Adipose tissue (tissue), 3 donors: ENCODE measurements around the gene PTGIS. TPM values are rescaled to one million over a fixed set of nuclear protein-coding genes. Genes with fewer than 3 reads are reported as not detected.

Experiments used
- H3K27ac ChIP-seq: one replicate; pipeline ENCODE4 v1.5.1; 2013; ENCODE audit warnings: low read depth, low read length
- WGBS, 3 donors: extraction: QIAGEN DNeasy Blood & Tissue Kit; methylation state at CpG; one replicate each; pipeline ENCODE4 v1.1.7; 2013; 5-methylcytosine and 5-hydroxymethylcytosine counted together
- polyA plus RNA-seq, 3 donors: library from polyadenylated mRNA; stranded (reverse); fragments of 200-250 nt; gene quantifications; one replicate each; pipeline ENCODE4 v1.2.3, GENCODE V29; 2013
- donor health status: healthy with polysubstance abuse.
- donor health status: Bipolar disorder and iron deficiency.
- donor health status: healthy.

The PTGIS gene
- polyA plus RNA-seq, 3 donors: 2.0 to 79.7 (median 15.9) TPM

- 94 to 97% (median 95%) methylated on average over 4 of the region's 4 CpGs for WGBS, 3 donors
- H3K27ac ChIP-seq: no peak overlapping the region
Observed at GRCh38 chr20:49599746-49600113, 31.8 kb upstream of the PTGIS start.

DNA sequence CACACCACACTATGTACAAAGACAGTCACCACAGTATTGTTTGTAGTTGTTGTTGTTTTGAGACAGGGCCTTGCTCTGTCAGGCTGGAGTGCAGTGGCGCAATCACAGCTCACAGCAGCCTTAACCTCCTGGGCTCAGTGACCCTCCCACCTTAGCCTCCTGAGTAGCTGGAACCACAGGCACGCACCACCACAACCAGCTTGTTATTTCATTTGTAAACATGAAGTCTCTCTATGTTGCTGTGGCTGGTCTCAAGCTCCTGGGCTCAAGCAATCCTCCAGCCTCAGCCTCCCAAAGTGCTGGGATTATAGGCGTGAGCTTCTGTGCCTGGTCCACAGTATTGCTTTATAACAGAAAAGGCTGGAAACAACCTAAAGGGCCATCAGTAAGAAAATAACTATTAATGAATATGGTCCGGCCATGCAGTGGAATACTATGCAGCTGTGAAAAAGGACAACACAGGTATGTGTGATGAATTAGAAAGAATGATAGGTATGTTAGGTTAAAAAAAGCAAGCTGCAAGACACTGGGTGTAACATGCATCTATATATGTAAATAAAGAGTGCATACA lies 30.0 kb upstream of the PTGIS start:
- WGBS, 3 donors: 83 to 100% (median 98%) methylated on average over 4 of the region's 4 CpGs
- H3K27ac ChIP-seq: no peak overlapping the region

DNA sequence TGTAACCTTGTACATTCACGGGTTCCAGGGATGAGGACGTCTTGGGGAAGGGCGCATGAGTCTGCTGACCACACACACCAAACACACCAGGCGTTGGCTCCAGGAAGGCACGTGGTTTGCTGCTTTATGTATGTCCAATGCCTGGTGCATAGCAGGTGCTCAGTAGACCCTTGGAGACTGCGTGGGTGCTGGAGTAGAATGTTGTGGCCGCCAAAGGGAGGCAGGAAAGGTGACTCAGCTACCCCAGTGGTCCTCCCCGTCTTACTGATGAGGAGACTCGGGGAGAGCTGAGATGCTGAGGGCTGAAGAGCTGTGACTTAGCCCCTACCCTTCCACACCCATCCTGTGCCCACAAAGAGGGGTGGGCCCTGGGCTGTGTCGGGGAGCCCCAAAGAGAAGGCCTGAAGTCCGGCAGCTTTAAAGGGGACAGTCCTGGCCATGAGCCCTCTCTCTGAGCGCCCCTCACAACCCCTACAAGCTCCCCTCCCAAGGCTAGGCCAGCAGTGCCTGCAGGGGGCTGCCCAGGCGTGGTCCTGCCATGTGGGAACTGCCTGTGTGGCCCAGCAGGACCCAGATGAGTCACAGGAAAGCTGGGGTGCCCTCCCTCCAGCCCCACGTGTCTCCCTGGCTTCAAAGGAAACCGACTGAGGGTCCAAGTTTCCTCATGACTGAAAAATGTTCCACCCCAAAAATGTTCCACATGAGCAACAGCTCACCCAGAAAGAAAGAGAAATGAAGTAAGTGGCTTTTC lies 28.0 kb upstream of the PTGIS start:
- WGBS, 3 donors: 64 to 75% (median 66%) methylated on average over 15 of the region's 15 CpGs
- H3K27ac ChIP-seq: no peak overlapping the region

- WGBS, 3 donors: 83 to 90% (median 84%) methylated on average over 10 of the region's 10 CpGs
- peak overlapping the region; percentile 31 for H3K27ac ChIP-seq
Observed at GRCh38 chr20:49595346-49595745, 27.4 kb upstream of the PTGIS start.

GRCh38 chr20:49594931-49595315 lies 27.0 kb upstream of the PTGIS start:
- 82 to 94% (median 87%) methylated on average over 5 to 6 of the region's 6 CpGs for WGBS, 3 donors
- H3K27ac ChIP-seq: peak overlapping the region; percentile 31

- peak overlapping the region; percentile 31 for H3K27ac ChIP-seq
- WGBS, 3 donors: 44 to 67% (median 47%) methylated on average over 12 of the region's 12 CpGs
Observed at GRCh38 chr20:49594143-49594930, 26.4 kb upstream of the PTGIS start.

- 64 to 76% (median 75%) methylated on average over 15 of the region's 15 CpGs for WGBS, 3 donors
- no peak overlapping the region for H3K27ac ChIP-seq
Observed at GRCh38 chr20:49593466-49594142, 25.7 kb upstream of the PTGIS start.

DNA sequence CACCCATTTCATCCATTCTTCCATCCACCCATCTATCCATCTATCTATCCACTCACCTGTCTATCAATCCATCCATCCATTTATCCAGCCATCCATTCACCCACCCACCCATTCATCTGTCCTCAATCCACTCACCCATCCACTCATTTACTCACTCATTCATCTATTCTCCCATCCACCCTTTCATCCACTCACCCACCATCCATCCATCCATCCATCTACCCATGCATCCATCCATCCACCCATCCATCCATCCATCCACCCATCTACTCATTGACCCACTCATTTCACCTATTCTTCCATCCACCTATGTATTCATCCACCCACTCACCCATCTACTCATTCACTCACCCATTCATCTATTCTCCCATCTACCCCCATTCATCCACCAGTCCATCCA lies 24.2 kb upstream of the PTGIS start:
- H3K27ac ChIP-seq: no peak overlapping the region

DNA sequence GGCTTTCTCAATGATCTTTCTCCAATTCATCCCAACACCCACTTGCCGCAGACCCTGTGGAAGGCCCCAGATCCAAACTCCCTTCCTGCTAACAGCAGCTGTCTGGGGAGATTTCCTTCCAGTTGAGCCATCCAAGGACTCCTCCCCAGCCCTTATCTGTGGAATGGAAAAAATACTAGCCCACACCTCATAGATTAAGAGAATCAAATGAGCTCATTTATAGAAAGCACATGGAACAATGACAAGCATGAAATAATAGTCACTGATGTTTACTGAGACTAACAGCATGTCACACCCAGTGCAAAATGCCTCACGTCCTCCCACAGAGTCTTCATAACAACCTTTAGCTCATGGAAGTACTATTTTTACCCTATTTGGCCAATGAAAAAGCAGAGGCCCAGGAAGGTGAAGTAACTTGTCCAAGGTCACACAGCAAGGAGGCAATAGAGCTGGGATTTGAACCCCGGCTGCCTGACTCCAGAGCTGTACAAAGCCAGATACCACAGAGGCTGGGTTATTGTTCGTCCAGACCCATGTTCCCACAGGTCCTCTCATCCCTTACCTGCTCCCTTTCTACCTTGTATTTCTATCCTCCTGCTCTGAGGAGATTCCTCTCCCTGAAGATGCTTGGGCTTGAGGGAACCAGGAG lies 23.4 kb upstream of the PTGIS start:
- 59 to 69% (median 63%) methylated on average over 4 of the region's 4 CpGs for WGBS, 3 donors
- no peak overlapping the region for H3K27ac ChIP-seq

GRCh38 chr20:49590163-49591017 lies 22.5 kb upstream of the PTGIS start:
- no peak overlapping the region for H3K27ac ChIP-seq
- WGBS, 3 donors: 70 to 88% (median 81%) methylated on average over 8 of the region's 8 CpGs

GRCh38 chr20:49589747-49590146 lies 21.8 kb upstream of the PTGIS start:
- 89 to 94% (median 92%) methylated on average over 6 of the region's 6 CpGs for WGBS, 3 donors
- no peak overlapping the region for H3K27ac ChIP-seq

DNA sequence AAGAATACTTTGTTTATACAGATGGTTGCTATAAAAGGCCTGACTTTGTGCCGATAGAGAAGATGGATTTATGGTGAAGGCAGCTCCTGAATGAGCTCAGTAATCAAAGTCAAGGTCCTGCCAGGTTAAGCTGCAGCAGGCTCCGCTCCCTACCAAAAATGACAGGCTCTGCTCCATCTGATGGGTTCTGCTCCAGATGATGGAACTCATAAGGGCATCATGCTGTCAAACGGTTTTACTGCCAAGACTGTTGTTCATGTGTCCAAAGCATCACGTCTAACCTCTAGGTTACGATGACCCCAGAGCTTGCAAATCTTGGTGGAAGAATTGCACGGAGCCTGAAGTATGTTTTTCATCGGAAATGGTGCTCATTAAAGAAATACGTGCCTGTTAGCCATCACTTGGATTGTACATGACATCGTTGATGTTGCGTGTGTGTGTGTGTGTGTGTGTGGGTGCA lies 19.2 kb upstream of the PTGIS start:
- WGBS, 3 donors: 59 to 67% (median 63%) methylated on average over 10 of the region's 10 CpGs
- no peak overlapping the region for H3K27ac ChIP-seq

- WGBS, 3 donors: 87 to 90% (median 89%) methylated on average over 9 of the region's 9 CpGs
- H3K27ac ChIP-seq: no peak overlapping the region
Observed at GRCh38 chr20:49585585-49586245, 17.8 kb upstream of the PTGIS start.

- WGBS, 3 donors: 64 to 84% (median 65%) methylated on average over 14 of the region's 14 CpGs
- no peak overlapping the region for H3K27ac ChIP-seq
Observed at GRCh38 chr20:49584418-49585382, 16.8 kb upstream of the PTGIS start.

DNA sequence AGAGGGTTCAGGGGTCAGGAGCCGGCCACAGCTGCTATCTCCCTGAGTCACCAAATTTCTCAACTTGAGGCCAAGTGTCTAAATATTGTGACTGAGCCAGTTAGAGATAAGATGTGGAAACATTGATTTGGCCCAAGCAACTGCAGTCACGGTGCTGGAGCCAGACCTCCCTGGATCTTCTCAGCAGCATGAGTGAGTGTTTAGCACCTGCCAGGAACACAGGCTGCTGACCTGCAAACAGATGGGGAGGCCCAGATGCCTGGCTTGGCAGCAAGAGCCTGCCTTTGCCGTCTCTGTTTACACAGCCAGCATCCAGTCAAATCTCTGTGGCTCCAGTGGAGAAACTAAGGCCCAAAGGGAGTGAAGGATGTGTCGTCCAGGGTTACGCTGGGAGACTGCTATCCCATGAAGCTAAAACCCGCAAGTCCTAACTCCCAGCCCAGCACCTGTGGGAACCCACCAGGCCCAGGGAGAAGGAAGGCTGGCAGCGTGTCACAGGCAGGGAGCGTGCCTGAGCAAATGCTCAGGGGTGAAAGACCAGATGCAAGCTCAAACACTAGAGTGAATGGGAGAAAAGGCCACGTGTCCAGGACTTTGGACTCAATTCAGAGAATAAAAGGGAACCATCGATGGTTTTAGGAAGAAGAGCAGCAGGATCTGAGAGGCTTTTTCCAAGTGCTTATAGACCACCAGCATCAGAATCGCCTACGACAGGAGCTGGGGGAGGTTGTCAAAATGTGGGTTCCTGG lies 15.9 kb upstream of the PTGIS start:
- H3K27ac ChIP-seq: no peak overlapping the region
- whole genome bisulfite sequencing, 3 donors: 25 to 50% (median 43%) methylated on average over 12 of the region's 12 CpGs

- no peak overlapping the region for H3K27ac ChIP-seq
- WGBS, 3 donors: 63 to 77% (median 69%) methylated on average over 4 of the region's 4 CpGs
Observed at GRCh38 chr20:49583343-49583668, 15.4 kb upstream of the PTGIS start.
